HG02970 (cell line): Measurements from ENCODE around the gene RRP8.

Experiments
- ATAC-seq: cut with Tn5 transposase; IDR thresholded peaks from one replicate; pipeline ENCODE4 v1.9.1; 2021; ENCODE audit warnings: mild to moderate bottlenecking, moderate library complexity, moderate number of reproducible peaks; ENCODE audit not compliant: unreplicated experiment, low FRiP score

The RRP8 gene

GRCh38 chr11:6633422-6634408, 30.3 kb upstream of the RRP8 start:
- ATAC-seq = no peak

DNA sequence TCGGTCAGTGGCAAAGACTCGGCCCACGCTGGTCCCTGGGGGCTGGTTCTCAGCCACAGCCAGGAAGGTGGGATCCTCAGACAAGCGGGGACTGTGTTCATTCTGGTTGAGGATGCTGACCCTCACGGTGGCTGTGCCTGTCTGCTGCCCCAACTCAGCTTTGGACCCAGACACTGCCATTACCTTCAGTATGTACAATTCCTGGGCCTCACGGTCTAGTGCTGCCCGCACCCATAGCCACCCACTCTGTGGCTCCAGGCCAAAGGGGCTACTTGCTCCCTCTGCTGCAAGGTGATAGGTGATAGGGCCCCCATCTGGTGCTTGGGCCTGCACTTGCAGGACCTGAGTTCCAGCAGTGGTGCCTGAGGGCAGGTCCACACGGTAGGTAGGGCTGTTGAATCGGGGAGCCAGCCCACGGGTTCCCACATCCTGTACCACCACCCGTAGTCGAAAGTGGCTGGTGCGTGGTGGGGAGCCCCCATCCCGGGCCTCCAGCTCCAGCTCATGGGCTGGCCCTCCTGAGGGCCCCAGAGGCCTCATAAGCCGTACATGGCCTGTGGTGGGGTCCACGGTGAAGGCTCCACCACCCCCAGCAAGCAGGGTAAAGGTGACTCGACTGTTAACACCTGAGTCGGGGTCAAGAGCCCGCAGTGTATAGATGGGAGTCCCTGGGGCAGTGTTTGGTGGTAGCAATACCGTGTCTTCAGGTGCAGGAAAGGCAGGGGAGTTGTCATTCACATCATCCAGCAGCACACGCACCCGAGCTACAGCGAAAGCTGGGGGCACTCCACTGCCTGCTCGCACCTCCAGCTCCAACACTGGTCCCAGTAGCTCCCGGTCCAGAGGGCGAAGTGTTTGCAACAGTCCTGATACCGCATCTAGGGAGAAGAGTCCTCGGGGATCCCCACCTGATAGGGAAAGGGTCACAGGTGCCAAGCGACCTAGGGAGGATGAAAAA, 29.0 kb upstream of the RRP8 start:
- ATAC-seq = no peak

- no peak for ATAC-seq
Measured at GRCh38 chr11:6631361-6631890, 28.0 kb upstream of the RRP8 start.

DNA sequence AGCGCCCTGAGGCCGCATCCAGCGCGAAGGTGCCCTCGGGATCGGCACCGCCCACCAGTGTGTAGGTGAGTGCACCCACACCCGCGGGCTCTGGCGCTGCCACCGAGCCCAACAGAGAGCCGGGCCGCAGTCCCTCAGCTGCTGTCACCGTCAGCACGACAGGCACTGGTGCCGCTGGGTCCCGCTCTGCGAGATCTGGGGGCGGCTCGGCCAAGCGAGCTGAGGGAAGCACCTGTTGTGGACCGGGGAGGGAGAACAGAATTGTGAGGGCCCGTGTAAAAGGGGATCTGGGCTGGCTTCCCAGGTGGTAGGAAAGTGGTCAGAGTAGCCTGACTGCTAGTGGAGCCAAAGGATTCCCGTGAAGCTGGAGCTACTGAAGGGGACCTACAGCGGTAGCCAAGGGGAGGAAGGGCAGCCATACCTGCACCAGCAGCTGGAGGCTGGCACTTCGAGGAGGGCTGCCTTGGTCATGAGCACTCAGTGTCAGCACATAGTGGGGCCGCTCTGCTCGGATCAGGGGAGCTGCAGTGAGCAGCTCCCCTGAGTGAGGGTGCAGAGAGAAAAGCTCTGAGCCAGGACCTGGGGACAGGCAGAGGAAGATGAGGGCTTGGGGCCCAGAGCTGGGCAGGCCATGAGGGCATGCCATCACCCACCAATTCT, 27.3 kb upstream of the RRP8 start:
- no peak for ATAC-seq

DNA sequence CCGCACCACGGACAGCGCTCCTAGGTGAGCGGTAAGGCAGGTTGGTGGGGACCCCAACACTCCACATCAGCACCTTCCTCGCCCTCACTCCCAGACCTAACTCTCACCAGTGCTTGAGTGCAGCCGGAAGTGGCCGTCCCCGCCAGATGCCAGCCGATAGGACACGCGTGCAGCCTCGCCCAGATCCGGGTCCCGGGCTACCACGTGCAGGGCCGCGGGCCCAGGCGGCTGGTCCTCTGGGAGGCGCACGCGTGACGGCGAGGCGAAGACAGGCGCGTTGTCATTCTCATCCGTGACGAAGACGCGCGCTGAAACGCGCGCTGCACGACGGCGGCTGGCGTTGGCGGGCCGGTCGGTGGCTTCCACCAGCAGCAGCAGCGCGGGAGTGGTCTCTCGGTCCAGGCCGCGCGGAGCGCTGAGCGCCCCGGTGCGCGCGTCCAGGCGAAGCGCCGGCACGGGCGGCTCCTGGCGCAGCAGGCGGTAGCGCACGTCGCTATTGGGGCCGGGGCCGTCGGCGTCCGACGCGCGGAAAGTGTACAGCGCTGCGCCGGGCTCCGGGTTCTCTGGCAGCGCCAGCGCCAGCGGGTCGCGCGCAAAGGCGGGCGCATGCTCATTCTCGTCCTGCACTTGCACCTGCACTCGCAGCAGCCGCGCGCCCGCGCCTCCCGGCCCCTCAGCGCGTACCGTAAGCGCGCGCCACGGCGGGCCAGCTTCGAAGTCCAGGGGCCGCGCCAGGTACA, 26.6 kb upstream of the RRP8 start:
- ATAC-seq = no peak

- no peak for ATAC-seq
Measured at GRCh38 chr11:6629573-6629891, 26.1 kb upstream of the RRP8 start.

DNA sequence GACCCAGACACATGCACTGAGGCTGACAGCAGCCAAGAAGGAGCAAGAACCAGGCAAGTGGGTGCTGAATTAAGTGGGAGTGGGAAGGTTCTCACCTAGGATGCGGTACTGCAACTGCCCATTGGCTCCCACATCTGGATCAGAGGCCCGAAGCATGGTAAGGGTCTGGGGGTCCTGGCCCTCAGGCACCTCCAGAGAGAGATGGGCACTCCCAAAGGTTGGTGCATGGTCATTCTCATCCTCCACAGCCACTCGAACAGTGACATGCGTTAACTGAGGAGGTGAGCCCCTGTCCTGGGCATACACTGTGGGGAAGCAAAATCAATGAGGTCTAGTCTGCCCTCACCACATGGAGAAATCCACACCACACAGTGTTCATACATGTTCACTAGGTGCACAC, 25.1 kb upstream of the RRP8 start:
- ATAC-seq = no peak

GRCh38 chr11:6627762-6628241, 24.4 kb upstream of the RRP8 start:
- no peak for ATAC-seq

- ATAC-seq = no peak
Measured at GRCh38 chr11:6626971-6627761, 23.8 kb upstream of the RRP8 start.

GRCh38 chr11:6625832-6626420, 22.5 kb upstream of the RRP8 start:
- ATAC-seq = no peak

DNA sequence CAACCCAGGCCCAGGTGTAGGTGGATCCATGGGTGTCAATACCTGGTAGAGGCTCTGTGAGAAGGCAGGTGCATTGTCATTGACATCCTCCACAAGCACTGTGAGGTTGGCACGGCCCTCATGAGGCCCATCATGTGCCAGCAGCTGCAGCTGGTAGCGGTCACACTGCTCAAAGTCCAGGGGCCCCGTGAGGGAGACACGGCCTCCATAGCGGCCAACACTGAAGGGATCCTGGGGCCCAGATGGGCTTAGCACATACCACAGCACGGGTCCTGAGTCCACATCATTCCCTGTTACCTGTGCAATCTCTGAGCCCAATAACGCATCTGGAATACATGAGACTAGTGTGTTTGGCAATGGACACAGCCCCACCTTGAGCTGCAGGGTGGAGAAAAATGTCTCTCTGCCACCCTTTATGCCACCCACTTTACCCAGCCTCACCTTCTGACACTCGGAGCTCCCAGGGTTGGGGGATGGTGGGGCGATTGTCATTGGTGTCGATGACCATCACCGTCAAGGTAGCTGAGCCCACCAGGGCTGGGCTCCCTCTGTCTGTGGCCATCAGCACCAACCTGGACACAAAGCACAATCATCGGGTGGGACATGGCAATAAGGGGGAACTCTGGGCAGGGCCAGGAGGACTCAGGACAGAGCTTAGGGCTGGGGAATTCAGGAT, 21.9 kb upstream of the RRP8 start:
- no peak for ATAC-seq

GRCh38 chr11:6623391-6624363, 20.3 kb upstream of the RRP8 start:
- no peak for ATAC-seq

DNA sequence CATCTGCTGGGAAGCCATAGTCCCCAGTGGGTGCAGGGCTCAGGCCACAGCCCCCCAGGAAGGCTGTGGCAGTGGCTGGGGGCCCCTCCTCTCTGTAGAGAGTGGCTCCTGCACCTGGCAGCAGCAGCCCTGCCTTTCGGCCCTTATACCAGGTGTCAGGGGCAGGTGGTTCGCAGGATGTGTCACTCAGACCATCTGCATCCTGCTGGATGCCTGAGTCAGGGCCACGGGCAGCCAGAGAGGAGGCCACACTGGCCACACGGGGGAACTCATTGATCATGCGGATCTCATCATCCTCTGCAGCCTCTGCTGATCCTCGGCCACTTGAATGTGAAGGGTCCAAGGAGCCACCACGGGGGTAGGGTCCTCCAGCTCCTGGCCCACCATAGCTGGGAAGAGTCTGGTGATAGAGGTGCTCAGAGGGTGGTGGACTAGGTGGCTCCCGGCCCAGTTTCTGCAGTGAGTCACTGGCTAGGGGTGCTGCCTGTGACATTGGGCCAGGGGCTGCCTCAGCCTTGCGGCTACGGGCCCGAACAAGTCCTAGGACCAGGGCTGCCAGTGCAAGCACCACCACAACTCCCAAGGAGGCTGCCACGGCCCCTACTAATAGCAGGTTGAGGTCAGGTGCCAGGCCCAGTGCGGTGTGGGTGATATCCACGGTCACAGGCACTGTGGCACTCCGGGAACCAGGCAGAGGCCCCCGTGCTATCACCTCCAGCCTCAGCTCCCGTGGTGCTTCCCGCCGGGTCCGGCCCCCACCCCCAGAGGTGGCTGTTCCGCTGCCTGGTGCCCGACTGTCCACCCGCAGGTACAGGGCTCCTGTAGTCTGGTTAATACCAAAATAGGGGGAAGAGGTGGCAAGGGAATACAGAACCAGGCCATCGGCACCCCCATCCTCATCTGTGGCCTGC, 19.1 kb upstream of the RRP8 start:
- ATAC-seq = no peak

- ATAC-seq = no peak
Measured at GRCh38 chr11:6621711-6622211, 18.3 kb upstream of the RRP8 start.

DNA sequence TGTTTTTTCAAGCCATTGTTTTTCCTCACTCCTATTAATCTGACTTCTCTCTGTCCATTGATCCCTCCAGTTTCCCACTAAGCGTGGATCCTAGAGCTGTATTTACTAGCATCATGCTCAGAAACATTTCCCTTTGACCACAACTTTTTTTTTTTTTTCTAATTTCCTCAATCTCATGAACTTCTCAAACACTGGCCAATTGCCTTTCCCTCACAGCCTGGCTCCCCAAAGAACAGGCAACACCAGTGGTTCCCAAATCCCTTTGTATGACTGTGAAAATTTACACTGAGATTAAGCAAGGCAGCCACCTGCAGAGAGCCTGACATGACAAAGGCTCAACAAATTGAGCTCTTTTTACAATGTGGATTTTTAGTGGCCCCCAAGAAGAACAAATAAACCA, 17.2 kb upstream of the RRP8 start:
- no peak for ATAC-seq
